ENCODE measurements around the gene SCN1B.

The SCN1B gene

DNA sequence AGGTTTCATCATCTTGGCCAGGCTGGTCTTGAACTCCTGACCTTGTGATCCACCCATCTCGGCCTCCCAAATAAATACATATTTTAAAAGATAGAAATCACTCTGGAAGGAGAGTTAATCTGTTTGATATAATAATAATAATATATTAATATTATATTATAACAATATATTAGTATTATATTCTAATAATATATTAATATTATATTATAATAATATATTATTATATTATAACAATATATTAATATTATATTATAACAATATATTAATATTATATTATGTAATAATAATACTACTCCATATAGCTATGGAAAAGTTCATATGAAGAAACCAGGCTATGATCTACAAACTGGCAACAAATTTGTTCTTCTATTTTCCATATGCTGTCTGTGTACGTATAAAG lies 28.1 kb downstream of the SCN1B start:
- Histone ChIP-seq H3K4me3 (ENCODE audit: low read depth, low read length) (no peak overlapping the region), H3K9me3 (ENCODE audit: severe bottlenecking) (no peaks in the 10 kb centered on the region), H3K27ac (no peak overlapping the region), H3K36me3 (no peaks in the 10 kb centered on the region), H3K27me3 (ENCODE audit: insufficient read depth, low read depth, severe bottlenecking) (no peaks in the 10 kb centered on the region)
- DNase-seq = no peak
- TF ChIP-seq, protein P1, sequence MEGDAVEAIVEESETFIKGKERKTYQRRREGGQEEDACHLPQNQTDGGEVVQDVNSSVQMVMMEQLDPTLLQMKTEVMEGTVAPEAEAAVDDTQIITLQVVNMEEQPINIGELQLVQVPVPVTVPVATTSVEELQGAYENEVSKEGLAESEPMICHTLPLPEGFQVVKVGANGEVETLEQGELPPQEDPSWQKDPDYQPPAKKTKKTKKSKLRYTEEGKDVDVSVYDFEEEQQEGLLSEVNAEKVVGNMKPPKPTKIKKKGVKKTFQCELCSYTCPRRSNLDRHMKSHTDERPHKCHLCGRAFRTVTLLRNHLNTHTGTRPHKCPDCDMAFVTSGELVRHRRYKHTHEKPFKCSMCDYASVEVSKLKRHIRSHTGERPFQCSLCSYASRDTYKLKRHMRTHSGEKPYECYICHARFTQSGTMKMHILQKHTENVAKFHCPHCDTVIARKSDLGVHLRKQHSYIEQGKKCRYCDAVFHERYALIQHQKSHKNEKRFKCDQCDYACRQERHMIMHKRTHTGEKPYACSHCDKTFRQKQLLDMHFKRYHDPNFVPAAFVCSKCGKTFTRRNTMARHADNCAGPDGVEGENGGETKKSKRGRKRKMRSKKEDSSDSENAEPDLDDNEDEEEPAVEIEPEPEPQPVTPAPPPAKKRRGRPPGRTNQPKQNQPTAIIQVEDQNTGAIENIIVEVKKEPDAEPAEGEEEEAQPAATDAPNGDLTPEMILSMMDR (IDR thresholded peaks at IDR 0.05; ENCODE audit: low read depth, low read length) = no peak

DNA sequence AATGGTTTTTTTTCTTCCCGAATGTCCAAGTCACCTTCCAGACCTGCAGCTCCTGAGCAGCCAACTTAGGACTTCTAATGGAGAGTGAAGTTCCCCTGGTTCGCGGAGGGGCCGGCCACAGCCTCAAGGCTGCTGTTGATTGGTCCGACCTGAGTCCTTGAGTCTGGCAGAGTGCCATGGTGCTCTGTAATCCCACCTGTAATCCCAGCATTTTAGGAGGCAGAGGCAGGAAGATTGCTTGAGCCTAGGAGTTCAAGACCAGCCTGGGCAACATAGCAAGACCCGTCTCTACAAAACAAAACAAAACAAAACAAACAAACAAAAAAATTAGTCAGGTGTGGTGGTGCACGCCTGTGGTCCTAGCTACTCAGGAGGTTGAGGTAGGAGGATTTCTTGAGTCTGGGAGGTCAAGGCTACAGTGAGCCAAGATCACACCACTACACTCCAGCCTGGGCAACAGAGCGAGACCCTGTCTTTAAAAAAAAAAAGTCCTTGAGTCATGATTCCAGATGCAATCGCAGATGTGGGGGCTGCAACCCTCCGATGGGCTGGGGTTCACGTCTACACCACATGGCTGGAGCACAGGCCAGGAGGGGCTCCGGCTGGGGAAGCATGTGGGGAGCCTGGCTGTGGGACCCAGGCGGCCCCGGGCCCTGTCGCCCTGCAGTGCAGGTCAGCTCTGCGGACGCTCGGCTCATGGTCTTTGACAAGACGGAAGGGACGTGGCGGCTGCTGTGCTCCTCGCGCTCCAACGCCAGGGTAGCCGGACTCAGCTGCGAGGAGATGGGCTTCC lies 28.9 kb downstream of the SCN1B start:
- H3K27me3 ChIP-seq (ENCODE audit: insufficient read depth, low read depth, severe bottlenecking) = no peaks in the 10 kb centered on the region
- H3K9me3 ChIP-seq (ENCODE audit: severe bottlenecking) = no peaks in the 10 kb centered on the region
- DNase-seq = no peak
- no peak overlapping the region for H3K4me3 ChIP-seq (ENCODE audit: low read depth, low read length)
- no peaks in the 10 kb centered on the region for H3K36me3 ChIP-seq
- no peak overlapping the region for H3K27ac ChIP-seq
- TF ChIP-seq, protein P1 (IDR thresholded peaks at IDR 0.05; ENCODE audit: low read depth, low read length) = no peak

DNA sequence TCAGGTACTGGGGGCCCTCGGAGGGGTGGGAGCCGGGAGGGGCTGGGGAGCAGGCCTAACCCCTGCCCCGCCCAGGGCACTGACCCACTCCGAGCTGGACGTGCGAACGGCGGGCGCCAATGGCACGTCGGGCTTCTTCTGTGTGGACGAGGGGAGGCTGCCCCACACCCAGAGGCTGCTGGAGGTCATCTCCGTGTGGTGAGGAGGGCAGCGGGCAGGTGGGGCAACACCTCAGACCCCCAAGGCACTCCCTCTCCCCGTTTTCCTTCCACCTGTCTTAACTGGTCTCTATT lies 29.5 kb downstream of the SCN1B start:
- Histone ChIP-seq H3K9me3 (ENCODE audit: severe bottlenecking) (no peaks in the 10 kb centered on the region), H3K36me3 (no peaks in the 10 kb centered on the region), H3K27ac (no peak overlapping the region), H3K27me3 (ENCODE audit: insufficient read depth, low read depth, severe bottlenecking) (no peaks in the 10 kb centered on the region), H3K4me3 (ENCODE audit: low read depth, low read length) (no peak overlapping the region)
- DNase-seq = no peak
- TF ChIP-seq, protein P1 (IDR thresholded peaks at IDR 0.05; ENCODE audit: low read depth, low read length) = no peak

DNA sequence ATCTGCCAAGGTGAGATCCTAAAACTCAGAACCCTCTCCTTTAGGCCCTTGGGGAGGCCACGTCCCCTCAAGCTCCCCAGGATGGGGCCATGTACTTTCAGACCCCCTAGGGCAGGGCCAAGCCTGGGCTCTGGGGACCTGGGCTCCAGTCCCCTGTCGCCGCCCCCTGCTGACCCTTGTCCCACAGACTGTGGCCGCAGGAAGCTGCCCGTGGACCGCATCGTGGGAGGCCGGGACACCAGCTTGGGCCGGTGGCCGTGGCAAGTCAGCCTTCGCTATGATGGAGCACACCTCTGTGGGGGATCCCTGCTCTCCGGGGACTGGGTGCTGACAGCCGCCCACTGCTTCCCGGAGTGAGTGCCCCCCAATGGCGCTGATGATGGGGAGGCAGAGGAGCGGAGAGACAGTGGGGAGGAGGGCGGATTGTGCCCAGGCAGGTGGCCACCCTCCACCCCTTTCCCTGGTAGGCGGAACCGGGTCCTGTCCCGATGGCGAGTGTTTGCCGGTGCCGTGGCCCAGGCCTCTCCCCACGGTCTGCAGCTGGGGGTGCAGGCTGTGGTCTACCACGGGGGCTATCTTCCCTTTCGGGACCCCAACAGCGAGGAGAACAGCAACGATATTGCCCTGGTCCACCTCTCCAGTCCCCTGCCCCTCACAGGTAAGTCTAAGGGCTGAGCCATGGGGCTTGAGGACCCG lies 30.0 kb downstream of the SCN1B start:
- TF ChIP-seq, protein P1 (IDR thresholded peaks at IDR 0.05; ENCODE audit: low read depth, low read length) = no peak
- no peak overlapping the region for H3K4me3 ChIP-seq (ENCODE audit: low read depth, low read length)
- DNase-seq = no peak
- no peaks in the 10 kb centered on the region for H3K36me3 ChIP-seq
- no peak overlapping the region for H3K27ac ChIP-seq
- H3K9me3 ChIP-seq (ENCODE audit: severe bottlenecking) = no peaks in the 10 kb centered on the region
- H3K27me3 ChIP-seq (ENCODE audit: insufficient read depth, low read depth, severe bottlenecking) = no peaks in the 10 kb centered on the region

DNA sequence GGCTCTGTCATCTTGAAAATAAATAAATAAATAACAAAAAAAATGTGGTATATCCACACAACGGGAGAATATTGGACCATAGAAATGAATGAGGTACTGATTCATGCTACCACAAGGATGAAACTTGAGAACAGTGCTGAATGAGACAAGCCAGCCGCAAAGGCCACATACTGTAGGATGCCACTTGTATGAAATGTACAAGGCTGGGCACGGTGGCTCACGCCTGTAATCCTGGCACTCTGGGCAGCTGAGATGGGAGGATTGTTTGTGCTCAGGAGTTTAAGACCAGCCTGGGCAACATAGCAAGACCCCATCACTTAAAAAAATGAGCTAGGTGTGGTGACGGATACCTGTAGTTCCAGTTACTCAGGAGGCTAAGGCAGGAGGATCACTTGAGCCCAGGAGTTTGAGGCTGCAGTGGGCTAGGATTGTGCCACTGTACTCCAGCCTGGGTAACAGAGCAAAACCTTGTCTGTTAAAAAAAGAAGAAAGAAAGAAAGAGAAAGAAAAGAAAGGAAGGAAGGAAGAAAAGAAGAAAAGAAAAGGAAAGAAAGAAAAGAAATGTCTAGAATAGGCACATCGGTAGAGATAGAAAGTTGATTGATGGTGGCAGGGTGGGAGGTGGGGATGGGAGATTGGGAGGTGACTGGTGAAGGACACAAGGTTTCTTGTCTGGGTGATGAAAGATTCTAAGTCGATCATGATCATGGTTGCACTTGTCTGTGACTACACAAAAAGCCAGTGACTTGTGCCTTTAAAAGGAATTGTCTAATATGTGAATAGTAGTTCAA lies 31.5 kb downstream of the SCN1B start:
- TF ChIP-seq, protein P1 (IDR thresholded peaks at IDR 0.05; ENCODE audit: low read depth, low read length) = no peak
- Histone ChIP-seq H3K27me3 (ENCODE audit: insufficient read depth, low read depth, severe bottlenecking) (no peaks in the 10 kb centered on the region), H3K4me3 (ENCODE audit: low read depth, low read length) (no peak overlapping the region), H3K9me3 (ENCODE audit: severe bottlenecking) (peaks cover 3% of the 10 kb centered on the region), H3K27ac (no peak overlapping the region), H3K36me3 (no peaks in the 10 kb centered on the region)
- DNase-seq = no peak

Measured in WERI-Rb-1 (cell line).